ENCODE measurements around the gene TEX14. TPM values are rescaled to one million over a fixed set of nuclear protein-coding genes. Genes with fewer than 3 reads are reported as not detected.
"Not testable (repeated sequence)": the region's sequence is repeated elsewhere in the genome, so short reads cannot be mapped to it uniquely, and the experiment has no call there.

The TEX14 gene
- total RNA-seq, 2 donors from 2014 or later: 0.10 to 0.14 TPM

- intact Hi-C loops (cut with DNase I): no loop called here
- no peak for DNase-seq (ENCODE audit: low spot score)
Measured at GRCh38 chr17:58693751-58694150, 1.9 kb upstream of the TEX14 start.

DNA sequence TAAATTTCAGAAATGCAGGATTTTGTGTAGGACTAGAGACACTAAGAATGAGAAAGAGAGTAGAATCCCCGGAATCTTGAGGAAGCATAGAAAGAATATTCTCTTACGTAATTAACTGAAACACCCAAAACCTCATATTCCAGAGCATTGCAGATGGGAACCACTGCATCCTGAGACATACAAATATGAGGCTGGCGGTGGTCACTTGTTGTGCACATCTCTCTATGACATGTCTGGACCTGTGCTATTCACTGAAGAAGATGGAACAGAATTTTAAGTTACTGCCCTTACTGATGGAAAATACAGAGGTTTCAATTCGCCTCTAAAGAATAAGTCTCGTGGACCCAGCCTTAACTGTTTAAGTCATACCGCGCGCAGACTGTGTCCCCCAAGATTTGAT is 1.4 kb upstream of the TEX14 start:
- DNase-seq (ENCODE audit: low spot score): no peak
- intact Hi-C loops (cut with DNase I): no loop called here

DNA sequence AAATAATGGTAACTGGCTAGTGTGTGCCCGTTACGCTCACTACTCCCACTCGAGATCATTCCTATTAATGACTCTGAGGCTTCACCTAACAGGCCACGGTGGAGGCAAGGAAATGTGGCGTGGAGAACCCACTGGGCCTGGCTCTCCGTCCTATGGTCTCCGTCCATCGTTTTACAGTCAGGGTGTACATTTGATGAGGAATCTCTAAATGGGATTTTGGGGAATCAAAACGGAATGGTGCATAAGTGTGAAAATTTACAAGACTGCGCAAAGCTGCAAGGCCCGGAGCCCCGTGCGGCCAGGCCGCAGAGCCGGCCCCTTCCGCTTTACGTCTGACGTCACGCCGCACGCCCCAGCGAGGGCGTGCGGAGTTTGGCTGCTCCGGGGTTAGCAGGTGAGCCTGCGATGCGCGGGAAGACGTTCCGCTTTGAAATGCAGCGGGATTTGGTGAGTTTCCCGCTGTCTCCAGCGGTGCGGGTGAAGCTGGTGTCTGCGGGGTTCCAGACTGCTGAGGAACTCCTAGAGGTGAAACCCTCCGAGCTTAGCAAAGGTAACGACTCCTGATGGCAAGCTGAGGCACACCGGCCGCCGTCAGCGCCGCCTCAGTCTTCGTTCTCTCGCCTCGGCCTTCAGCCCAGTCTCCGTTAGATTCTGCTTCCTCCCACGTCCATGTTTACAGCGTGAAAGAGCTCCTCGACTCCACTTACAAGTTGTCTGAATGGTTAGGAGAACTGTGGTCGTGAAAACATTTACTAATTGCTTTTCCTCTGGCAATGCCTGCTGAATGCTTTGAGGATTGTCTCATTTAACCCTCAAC is 602 bp upstream of the TEX14 start, which contains the start of gene RAD51C:
Gene RAD51C, plus strand, starts transcription at position 364 of the 817 bp plus-strand sequence. Its CDS starts 42 bp downstream, at position 406.
- peak; percentile 95 for DNase-seq (ENCODE audit: low spot score)
- intact Hi-C loops (cut with DNase I): no loop called here

GRCh38 chr17:58690033-58690432 is 1.8 kb downstream of the TEX14 start:
- DNase-seq (ENCODE audit: low spot score); intact Hi-C loops (cut with DNase I): not testable (repeated sequence)

DNA sequence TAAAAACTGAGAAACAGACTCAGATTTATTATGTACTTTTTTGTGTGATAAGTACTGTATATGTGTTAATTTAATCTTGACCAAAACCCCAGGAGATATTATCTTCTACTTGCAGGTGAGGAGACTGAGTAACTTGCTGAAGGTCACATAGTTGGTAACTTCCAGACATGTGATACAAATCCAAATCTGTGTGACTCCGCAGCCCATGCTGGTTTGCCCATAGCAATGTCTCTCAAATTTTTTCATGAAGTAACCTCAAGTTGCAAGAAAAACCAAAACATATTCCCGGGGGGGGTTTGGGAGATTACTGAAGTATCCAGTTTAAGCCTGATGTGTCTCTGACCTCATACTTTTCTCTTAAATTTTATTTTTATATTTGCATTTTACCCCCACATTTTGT is 3.3 kb downstream of the TEX14 start:
- intact Hi-C loops (cut with DNase I): no loop called here

GRCh38 chr17:58686980-58687379 is 4.9 kb downstream of the TEX14 start:
- no peak for DNase-seq (ENCODE audit: low spot score)
- intact Hi-C loops (cut with DNase I): no loop called here

More for the DNA sequence above, 3.3 kb downstream of the TEX14 start:
- no peak for DNase-seq (ENCODE audit: low spot score)

GRCh38 chr17:58684462-58684861 is 7.4 kb downstream of the TEX14 start:
- DNase-seq (ENCODE audit: low spot score); intact Hi-C loops (cut with DNase I): not testable (repeated sequence)

DNA sequence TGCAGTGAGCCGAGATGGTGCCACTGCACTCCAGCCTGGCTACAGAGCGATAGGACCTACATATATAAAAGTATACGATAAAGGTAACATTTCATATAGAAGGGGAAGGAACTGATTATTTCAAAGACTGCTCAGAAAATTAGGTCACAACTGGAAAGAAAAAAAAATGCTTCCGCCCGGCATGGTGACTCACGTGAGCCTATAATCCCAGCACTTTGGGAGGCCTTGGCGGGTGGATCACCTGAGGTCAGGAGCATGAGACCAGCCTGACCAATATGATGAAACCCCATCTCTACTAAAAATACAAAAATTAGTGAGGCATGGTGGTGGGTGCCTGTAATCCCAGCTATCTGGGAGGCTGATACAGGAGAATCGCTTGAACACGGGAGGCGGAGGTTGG is 7.8 kb downstream of the TEX14 start:
- DNase-seq (ENCODE audit: low spot score): no peak
- intact Hi-C loops (cut with DNase I): no loop called here

- intact Hi-C loops (cut with DNase I): no loop called here
- DNase-seq (ENCODE audit: low spot score): no peak
Measured at GRCh38 chr17:58680038-58680369, 11.8 kb downstream of the TEX14 start.

GRCh38 chr17:58679263-58680037 is 12.4 kb downstream of the TEX14 start:
- no peak for DNase-seq (ENCODE audit: low spot score)

GRCh38 chr17:58678287-58678686 is 13.6 kb downstream of the TEX14 start:
- intact Hi-C loops (cut with DNase I); DNase-seq (ENCODE audit: low spot score): not testable (repeated sequence)

More at GRCh38 chr17:58679263-58680037, 12.4 kb downstream of the TEX14 start:
- intact Hi-C loops (cut with DNase I): no loop called here

DNA sequence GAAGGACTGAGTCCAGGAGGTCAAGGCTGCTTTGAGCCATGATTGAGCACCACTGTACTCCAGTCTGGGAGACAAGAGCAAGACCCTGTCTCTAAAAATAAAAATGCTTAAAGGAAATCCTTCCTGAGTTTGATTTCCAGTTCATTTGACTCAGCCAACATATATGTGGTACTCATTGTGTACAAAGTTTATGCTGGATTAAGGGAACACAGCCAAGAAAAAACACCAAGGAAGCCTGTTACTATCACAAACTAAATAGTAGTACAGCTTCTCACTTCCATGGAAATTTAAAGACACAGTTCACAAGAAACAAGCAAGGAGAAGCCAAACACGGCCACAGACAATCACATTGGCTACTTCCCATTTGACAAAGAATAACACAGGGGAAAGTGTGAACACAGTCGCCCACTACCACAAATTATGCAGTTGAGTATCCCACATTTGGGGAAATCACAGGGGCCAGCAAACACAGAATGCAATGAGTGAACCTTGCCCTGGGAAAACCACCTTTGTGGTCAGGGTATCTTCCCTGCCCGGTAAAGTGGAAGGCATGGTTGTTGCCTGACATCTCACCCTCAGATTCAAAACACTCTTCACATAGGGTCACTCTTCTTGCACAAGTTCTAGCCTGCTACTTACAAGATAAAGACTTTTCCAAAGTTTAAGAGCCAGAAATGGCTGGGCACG is 14.5 kb downstream of the TEX14 start:
- intact Hi-C loops (cut with DNase I): no loop called here
- no peak for DNase-seq (ENCODE audit: low spot score)

- no peak for DNase-seq (ENCODE audit: low spot score)
- intact Hi-C loops (cut with DNase I): no loop called here
Measured at GRCh38 chr17:58671969-58672368, 19.9 kb downstream of the TEX14 start.

- intact Hi-C loops (cut with DNase I): no loop called here
- no peak for DNase-seq (ENCODE audit: low spot score)
Measured at GRCh38 chr17:58669853-58670252, 22.0 kb downstream of the TEX14 start.

- intact Hi-C loops (cut with DNase I): no loop called here
- no peak for DNase-seq (ENCODE audit: low spot score)
Measured at GRCh38 chr17:58668598-58668935, 23.3 kb downstream of the TEX14 start.

DNA sequence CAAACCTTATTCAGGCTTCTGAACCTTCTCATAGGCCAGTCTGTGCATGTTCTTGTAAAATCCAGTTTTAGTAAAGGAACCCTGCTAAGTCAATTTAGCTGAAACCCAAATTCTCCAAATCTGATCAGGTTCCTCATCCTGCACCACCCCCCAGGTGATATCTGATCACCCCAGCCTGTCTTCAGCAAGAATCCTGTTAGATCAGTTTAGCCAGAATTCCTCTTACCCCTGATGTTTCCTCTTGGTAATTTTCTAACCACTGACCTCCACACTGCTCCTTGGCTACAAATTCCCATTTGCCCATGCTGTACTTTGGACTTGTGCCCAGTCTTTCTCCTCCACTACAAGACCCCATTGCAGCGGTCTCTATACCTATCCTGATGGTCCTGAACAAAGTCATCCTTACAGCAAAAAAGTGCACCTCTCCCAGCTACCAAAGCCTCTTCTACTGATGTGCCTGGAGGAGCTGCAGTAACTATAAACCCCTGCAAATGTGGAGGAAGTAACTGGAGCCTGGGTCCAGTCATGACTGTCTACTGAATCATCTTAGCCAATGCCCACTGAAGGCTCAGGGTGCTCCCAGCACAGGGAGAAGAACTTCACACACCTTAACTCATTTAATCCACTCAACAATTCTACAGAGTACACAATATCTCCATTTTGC is 23.8 kb downstream of the TEX14 start:
- intact Hi-C loops (cut with DNase I): no loop called here
- DNase-seq (ENCODE audit: low spot score): no peak

GRCh38 chr17:58666858-58667267 is 25.0 kb downstream of the TEX14 start:
- intact Hi-C loops (cut with DNase I): no loop called here
- DNase-seq (ENCODE audit: low spot score): peak; percentile 94

DNA sequence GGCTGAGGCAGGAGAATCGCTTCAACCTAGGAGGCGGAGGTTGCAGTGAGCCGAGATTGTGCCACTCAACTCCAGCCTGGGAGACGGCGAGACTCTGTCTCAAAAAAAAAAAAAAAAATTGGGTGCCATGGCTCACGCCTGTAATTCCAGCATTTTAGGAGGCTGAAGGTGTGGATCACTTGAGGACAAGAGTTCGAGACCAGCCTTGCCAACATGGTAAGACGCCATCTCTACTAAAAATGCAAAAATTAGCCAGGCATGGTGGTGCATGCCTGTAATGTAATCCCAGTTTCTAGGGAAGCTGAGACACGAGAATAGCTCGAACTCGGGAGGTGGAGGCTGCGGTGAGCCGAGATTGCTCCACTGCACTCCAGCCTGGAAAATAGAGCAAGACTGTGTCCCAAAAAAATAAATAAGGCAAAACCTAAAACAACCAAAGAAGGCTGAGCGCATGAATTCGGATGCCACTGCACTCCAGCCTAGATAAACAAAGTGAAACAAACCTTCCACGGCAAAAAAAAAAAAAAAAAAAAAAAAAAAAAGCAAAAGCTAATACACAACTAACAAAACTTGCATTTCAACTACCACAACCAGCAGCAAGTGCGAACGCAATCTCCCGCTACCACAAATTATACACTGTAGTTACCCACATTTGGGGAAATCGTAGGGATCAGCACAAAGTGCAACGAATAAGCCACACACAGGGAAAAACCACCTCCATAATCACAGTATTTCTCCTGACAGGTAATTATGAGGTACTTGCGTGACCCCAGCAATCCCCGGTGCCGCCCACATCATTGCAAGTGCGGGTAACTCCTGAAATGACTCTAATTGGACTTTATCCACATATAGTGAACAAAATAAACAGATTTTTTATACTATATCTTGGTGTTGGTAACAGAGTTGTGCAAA is 25.6 kb downstream of the TEX14 start:
- intact Hi-C loops (cut with DNase I): no loop called here
- no peak for DNase-seq (ENCODE audit: low spot score)

GRCh38 chr17:58664302-58664701 is 27.5 kb downstream of the TEX14 start:
- intact Hi-C loops (cut with DNase I): no loop called here
- no peak for DNase-seq (ENCODE audit: low spot score)
